ENCODE measurements around the gene TTC33.
A peak's percentile ranks its signal among the peaks of the same experiment; 100 is the strongest.
"Not testable (repeated sequence)": the region's sequence is repeated elsewhere in the genome, so short reads cannot be mapped to it uniquely, and the experiment has no call there.

TTC33 gene

GRCh38 chr5:40607202-40607601 lies 148.6 kb downstream of the TTC33 start:
- DNase-seq (ENCODE audit: low read depth): no peak

- DNase-seq (ENCODE audit: low read depth): no peak
Measured at GRCh38 chr5:40606077-40606765, 149.5 kb downstream of the TTC33 start.

- DNase-seq (ENCODE audit: low read depth): no peak
Measured at GRCh38 chr5:40605295-40605958, 150.3 kb downstream of the TTC33 start.

GRCh38 chr5:40603378-40603777 lies 152.4 kb downstream of the TTC33 start:
- DNase-seq (ENCODE audit: low read depth): no peak

- DNase-seq (ENCODE audit: low read depth): no peak
Measured at GRCh38 chr5:40601198-40601868, 154.4 kb downstream of the TTC33 start.

- no peak for DNase-seq (ENCODE audit: low read depth)
Measured at GRCh38 chr5:40600383-40600782, 155.4 kb downstream of the TTC33 start.

- DNase-seq (ENCODE audit: low read depth): no peak
Measured at GRCh38 chr5:40599676-40600075, 156.1 kb downstream of the TTC33 start.

- DNase-seq (ENCODE audit: low read depth): no peak
Measured at GRCh38 chr5:40594811-40595210, 160.9 kb downstream of the TTC33 start.

- DNase-seq (ENCODE audit: low read depth): not testable (repeated sequence)
Measured at GRCh38 chr5:40591727-40592396, 163.9 kb downstream of the TTC33 start.

GRCh38 chr5:40587376-40587775 lies 168.4 kb downstream of the TTC33 start:
- no peak for DNase-seq (ENCODE audit: low read depth)

- no peak for DNase-seq (ENCODE audit: low read depth)
Measured at GRCh38 chr5:40585537-40586267, 170.1 kb downstream of the TTC33 start.

GRCh38 chr5:40584054-40584453 lies 171.7 kb downstream of the TTC33 start:
- DNase-seq (ENCODE audit: low read depth): no peak

GRCh38 chr5:40578501-40579451 lies 177.0 kb downstream of the TTC33 start:
- DNase-seq (ENCODE audit: low read depth): no peak

- DNase-seq (ENCODE audit: low read depth): no peak
Measured at GRCh38 chr5:40577718-40578117, 178.0 kb downstream of the TTC33 start.

GRCh38 chr5:40575921-40576320 lies 179.8 kb downstream of the TTC33 start:
- no peak for DNase-seq (ENCODE audit: low read depth)

GRCh38 chr5:40575411-40575810 lies 180.3 kb downstream of the TTC33 start:
- no peak for DNase-seq (ENCODE audit: low read depth)

- DNase-seq (ENCODE audit: low read depth): no peak
Measured at GRCh38 chr5:40572937-40573336, 182.8 kb downstream of the TTC33 start.

GRCh38 chr5:40572391-40572790 lies 183.4 kb downstream of the TTC33 start:
- no peak for DNase-seq (ENCODE audit: low read depth)

- no peak for DNase-seq (ENCODE audit: low read depth)
Measured at GRCh38 chr5:40571729-40572128, 184.0 kb downstream of the TTC33 start.

- DNase-seq (ENCODE audit: low read depth): peak; percentile 80
Measured at GRCh38 chr5:40570408-40571129, 185.2 kb downstream of the TTC33 start.

All from non-pigmented ciliary epithelial cell (primary cell).